GM23338 (cell line): Measurements from ENCODE around the gene SLIT2.

Experiments used
- CREB1 ChIP-seq: fragments of 250-450 bp; sonication (Bioruptor Pico); IDR thresholded peaks from 2 replicates; pipeline ENCODE4 v1.5.0; 2020; ENCODE audit warnings: low read depth, mild to moderate bottlenecking, moderate library complexity
- EZH2 ChIP-seq: fragments of 200-600 bp; sonication (generic); IDR thresholded peaks from one replicate; pipeline ENCODE4 v1.8.0; 2017; ENCODE audit warnings: antibody characterized with exemption, mild to moderate bottlenecking, low read depth; ENCODE audit not compliant: unreplicated experiment
- JUNB ChIP-seq: IDR thresholded peaks from one replicate; pipeline ENCODE4 v1.6.1; 2016; ENCODE audit warnings: antibody characterized with exemption; ENCODE audit not compliant: unreplicated experiment
- TF ChIP-seq, protein P1 (sequence below), 2 experiments: fragments of 200-600 bp in 1 of 2; sonication (generic) in 1 of 2; conservative IDR thresholded peaks; 2 replicates each; pipeline versions ENCODE4 v1.5.1 to v1.6.1; 2016 to 2017; ENCODE audit warnings: antibody characterized with exemption in 2 of 2, low read depth in 2 of 2, mild to moderate bottlenecking in 2 of 2, moderate library complexity in 1 of 2
- TF ChIP-seq, protein P2 (sequence below): IDR thresholded peaks from one replicate; pipeline ENCODE4 v1.6.1; 2018; ENCODE audit warnings: antibody characterized with exemption; ENCODE audit not compliant: unreplicated experiment

DNA sequence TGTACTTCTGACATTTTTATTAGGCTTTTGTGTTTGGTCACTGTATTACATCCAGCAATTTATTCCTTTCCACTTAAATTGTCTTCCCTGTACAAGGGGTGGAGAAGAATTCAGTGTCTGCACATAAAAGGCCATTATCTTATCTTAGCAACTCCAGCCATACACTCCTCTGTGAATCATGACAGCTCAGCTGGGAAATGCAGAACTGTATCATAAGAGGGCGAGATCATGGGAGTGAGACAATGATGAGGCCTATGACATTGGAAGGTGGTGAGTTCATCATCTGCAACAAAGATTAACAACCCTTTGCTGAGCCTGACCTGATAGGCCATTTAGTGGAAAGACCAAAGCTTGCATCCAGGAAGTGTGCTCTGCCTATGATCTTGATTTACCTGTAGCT is 33.3 kb downstream of the SLIT2 start:
- TF ChIP-seq, protein P1, sequence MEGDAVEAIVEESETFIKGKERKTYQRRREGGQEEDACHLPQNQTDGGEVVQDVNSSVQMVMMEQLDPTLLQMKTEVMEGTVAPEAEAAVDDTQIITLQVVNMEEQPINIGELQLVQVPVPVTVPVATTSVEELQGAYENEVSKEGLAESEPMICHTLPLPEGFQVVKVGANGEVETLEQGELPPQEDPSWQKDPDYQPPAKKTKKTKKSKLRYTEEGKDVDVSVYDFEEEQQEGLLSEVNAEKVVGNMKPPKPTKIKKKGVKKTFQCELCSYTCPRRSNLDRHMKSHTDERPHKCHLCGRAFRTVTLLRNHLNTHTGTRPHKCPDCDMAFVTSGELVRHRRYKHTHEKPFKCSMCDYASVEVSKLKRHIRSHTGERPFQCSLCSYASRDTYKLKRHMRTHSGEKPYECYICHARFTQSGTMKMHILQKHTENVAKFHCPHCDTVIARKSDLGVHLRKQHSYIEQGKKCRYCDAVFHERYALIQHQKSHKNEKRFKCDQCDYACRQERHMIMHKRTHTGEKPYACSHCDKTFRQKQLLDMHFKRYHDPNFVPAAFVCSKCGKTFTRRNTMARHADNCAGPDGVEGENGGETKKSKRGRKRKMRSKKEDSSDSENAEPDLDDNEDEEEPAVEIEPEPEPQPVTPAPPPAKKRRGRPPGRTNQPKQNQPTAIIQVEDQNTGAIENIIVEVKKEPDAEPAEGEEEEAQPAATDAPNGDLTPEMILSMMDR (conservative IDR thresholded peaks at IDR 0.05; ENCODE audit: low read depth in 2 of 2) = no peak
- TF ChIP-seq, protein P2, sequence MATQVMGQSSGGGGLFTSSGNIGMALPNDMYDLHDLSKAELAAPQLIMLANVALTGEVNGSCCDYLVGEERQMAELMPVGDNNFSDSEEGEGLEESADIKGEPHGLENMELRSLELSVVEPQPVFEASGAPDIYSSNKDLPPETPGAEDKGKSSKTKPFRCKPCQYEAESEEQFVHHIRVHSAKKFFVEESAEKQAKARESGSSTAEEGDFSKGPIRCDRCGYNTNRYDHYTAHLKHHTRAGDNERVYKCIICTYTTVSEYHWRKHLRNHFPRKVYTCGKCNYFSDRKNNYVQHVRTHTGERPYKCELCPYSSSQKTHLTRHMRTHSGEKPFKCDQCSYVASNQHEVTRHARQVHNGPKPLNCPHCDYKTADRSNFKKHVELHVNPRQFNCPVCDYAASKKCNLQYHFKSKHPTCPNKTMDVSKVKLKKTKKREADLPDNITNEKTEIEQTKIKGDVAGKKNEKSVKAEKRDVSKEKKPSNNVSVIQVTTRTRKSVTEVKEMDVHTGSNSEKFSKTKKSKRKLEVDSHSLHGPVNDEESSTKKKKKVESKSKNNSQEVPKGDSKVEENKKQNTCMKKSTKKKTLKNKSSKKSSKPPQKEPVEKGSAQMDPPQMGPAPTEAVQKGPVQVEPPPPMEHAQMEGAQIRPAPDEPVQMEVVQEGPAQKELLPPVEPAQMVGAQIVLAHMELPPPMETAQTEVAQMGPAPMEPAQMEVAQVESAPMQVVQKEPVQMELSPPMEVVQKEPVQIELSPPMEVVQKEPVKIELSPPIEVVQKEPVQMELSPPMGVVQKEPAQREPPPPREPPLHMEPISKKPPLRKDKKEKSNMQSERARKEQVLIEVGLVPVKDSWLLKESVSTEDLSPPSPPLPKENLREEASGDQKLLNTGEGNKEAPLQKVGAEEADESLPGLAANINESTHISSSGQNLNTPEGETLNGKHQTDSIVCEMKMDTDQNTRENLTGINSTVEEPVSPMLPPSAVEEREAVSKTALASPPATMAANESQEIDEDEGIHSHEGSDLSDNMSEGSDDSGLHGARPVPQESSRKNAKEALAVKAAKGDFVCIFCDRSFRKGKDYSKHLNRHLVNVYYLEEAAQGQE = no peak
- no peak for TF ChIP-seq EZH2
- TF ChIP-seq CREB1 = no peak
- no peak for TF ChIP-seq JUNB
